DND-41 (cell line): ENCODE data around the gene PRR7.

Source experiments
- ATAC-seq: fragments of 200-7000 bp; cut with Tn5 transposase; 3 replicates; pipeline ENCODE4 v1.9.1; 2021; ENCODE audit warnings: low read depth; ENCODE audit not compliant: insufficient read depth
- DNase-seq: peaks from one replicate; pipeline ENCODE4 v3.0.0-alpha.2; 2020
- H2AFZ ChIP-seq: 2 replicates; pipeline ENCODE4 v1.6.0; 2012; ENCODE audit warnings: low read depth, low read length
- H3K27ac ChIP-seq: 2 replicates; pipeline ENCODE4 v1.5.1; 2012; ENCODE audit warnings: low read length, inconsistent platforms
- H3K27me3 ChIP-seq: fragments of 200-600 bp; sonication (generic); 2 replicates; pipeline ENCODE4 v1.6.0; 2012; ENCODE audit warnings: low read length, mild to moderate bottlenecking, inconsistent platforms; ENCODE audit not compliant: insufficient read depth, poor library complexity
- H3K36me3 ChIP-seq: 2 replicates; pipeline ENCODE4 v1.5.1; 2012; ENCODE audit warnings: low read length, inconsistent platforms; ENCODE audit not compliant: insufficient read depth
- H3K4me1 ChIP-seq: 2 replicates; pipeline ENCODE4 v1.5.1; 2012; ENCODE audit warnings: mild to moderate bottlenecking, low read length; ENCODE audit not compliant: insufficient read depth
- H3K4me2 ChIP-seq: 2 replicates; pipeline ENCODE4 v1.6.0; 2012; ENCODE audit warnings: mild to moderate bottlenecking, moderate library complexity, low read length, inconsistent platforms; ENCODE audit not compliant: insufficient read depth
- H3K4me3 ChIP-seq, 2 experiments: fragments of 200-600 bp in 1 of 2; shearing (Covaris generic) in 1 of 2; 2 replicates each; pipeline ENCODE4 v1.5.1; 2012 to 2016; ENCODE audit warnings: inconsistent platforms in 2 of 2, low read length in 2 of 2, mild to moderate bottlenecking in 2 of 2, low read depth in 1 of 2, moderate library complexity in 1 of 2
- H3K79me2 ChIP-seq: 2 replicates; pipeline ENCODE4 v1.6.0; 2012; ENCODE audit warnings: low read length, inconsistent platforms; ENCODE audit not compliant: insufficient read depth
- H3K9ac ChIP-seq: 2 replicates; pipeline ENCODE4 v1.6.0; 2012; ENCODE audit warnings: low read depth, mild to moderate bottlenecking, inconsistent platforms, low read length, moderate library complexity
- H3K9me3 ChIP-seq: 2 replicates; pipeline ENCODE4 v1.5.1; 2012; ENCODE audit warnings: low read length, moderate library complexity, mild to moderate bottlenecking, inconsistent platforms; ENCODE audit not compliant: insufficient read depth, severe bottlenecking
- H4K20me1 ChIP-seq: 2 replicates; pipeline ENCODE4 v1.6.0; 2012; ENCODE audit warnings: low read length; ENCODE audit not compliant: insufficient read depth
- CTCF ChIP-seq: IDR thresholded peaks from 2 replicates; pipeline ENCODE4 v1.5.1; 2012; ENCODE audit warnings: borderline replicate concordance, low read length, moderate library complexity, mild to moderate bottlenecking; ENCODE audit not compliant: poor library complexity, severe bottlenecking; ENCODE audit errors: extremely low read depth
- EZH2 ChIP-seq: IDR thresholded peaks from 3 replicates; pipeline ENCODE4 v1.6.1; 2012; ENCODE audit warnings: borderline replicate concordance, low read depth, mild to moderate bottlenecking, moderate library complexity, low read length, inconsistent platforms; ENCODE audit not compliant: severe bottlenecking

Gene PRR7

DNA sequence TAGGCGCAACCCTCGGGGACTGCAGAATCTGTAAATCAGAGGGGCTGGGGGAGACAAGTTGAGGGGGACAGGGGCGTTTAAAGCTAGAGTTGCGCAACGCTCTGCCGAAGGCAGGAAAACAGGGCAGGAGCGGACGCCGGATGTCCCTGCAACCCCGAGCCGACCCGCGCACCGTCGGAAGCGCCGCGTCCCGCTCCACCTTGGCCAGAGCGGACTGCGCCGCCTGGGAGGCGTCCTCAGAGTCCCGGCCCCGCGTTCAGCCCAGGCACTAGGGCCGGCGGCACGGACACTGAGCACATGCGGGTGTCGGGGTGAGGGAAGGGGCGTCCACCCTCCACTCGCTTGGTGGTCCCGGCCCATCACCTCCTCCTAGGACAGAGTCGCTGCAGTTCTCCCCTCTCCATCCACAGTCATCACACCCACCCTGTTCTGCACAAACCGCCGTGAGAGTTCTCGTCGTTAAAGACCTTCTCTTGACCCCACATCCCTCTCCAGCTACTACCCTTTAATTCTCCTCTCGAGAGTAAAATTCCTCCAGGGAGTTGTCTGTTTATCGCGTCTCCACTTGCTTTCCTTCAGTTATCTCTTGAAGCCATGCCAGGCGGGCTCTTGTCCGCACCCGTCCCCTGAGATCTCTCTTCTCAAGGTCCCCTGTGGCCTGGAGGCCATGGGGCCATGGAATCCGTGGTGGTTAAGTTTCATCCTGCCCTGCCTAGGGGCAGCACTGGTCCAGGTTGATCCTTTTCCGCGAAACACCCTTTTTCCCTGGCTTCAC lies 51.6 kb downstream of the PRR7 start:
- Histone ChIP-seq H3K79me2 (no peaks in the 10 kb centered on the region), H3K27ac (no peak overlapping the region), H3K4me1 (peaks cover 24% of the 10 kb centered on the region), H3K9ac (peak overlapping the region; percentile 33), H4K20me1 (peaks cover 5% of the 10 kb centered on the region), H3K4me3 (peak overlapping the region in 1 of 2 experiments; percentile 66; a peak in 2 of 4 replicates), H3K36me3 (no peaks in the 10 kb centered on the region), H3K9me3 (no peaks in the 10 kb centered on the region), H3K27me3 (no peaks in the 10 kb centered on the region), H3K4me2 (peak overlapping the region; percentile 94), H2AFZ (peak overlapping the region; percentile 71)
- DNase-seq (no peak), ATAC-seq (no peak)
- no peak for TF ChIP-seq CTCF
- no peak for TF ChIP-seq EZH2

- Histone ChIP-seq H3K9me3 (no peaks in the 10 kb centered on the region), H3K27ac (no peak overlapping the region), H3K4me1 (peaks cover 24% of the 10 kb centered on the region), H4K20me1 (peaks cover 5% of the 10 kb centered on the region), H3K27me3 (no peaks in the 10 kb centered on the region), H2AFZ (no peak overlapping the region), H3K4me2 (no peak overlapping the region), H3K79me2 (no peaks in the 10 kb centered on the region), H3K4me3 (no peak overlapping the region), H3K9ac (no peak overlapping the region), H3K36me3 (no peaks in the 10 kb centered on the region)
- ATAC-seq (no peak), DNase-seq (no peak)
- TF ChIP-seq CTCF, result no peak
- no peak for TF ChIP-seq EZH2
These were observed 53.2 kb downstream of the PRR7 start for GRCh38 chr5:177499842-177500241.

DNA sequence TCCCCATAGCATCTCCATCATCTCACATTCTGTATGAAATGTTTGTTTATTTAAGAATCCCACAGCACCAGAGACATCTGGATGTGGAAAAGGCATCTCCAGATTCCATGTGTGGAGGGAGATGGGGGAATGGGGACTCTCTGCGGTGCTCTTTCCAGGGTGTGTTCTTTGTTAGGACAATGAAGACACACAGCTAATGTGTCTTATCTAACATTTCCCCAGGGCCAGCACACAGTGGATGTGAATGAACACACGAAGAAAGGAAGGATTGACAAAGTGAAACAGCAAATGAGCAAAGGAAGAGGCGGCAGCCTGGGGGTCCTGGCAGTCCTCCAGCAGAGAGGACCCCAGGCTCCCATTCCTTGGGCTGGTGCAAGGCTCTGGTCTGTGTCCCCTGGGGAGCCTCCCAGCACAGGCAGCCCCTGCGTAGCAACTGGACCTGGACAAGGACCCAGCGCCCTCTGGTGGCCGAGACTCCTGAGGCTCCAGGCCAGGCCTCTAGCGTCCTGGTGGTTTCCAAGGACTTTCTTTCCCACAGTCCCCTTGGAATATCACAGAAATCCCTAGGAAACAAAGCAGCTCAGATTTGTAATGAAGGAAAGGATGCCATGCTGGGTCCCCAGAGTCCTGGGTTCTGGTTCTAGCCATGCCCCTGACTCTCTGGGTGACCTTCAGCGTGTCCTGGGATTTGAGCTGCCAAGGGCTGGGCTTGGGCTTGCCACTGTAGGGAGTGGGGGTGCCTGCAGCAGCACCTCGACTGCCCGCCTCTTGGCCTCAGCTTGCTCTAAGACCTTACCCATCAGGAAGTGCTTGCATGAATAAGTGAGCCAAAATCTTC lies 54.3 kb downstream of the PRR7 start:
- ATAC-seq (peak; percentile 62), DNase-seq (peak; percentile 82)
- Histone ChIP-seq H3K9ac (no peak overlapping the region; the same call in 1 of the 2 replicates), H3K27ac (no peak overlapping the region), H3K4me1 (peaks cover 24% of the 10 kb centered on the region), H3K9me3 (no peaks in the 10 kb centered on the region), H3K79me2 (no peaks in the 10 kb centered on the region), H3K36me3 (no peaks in the 10 kb centered on the region), H3K27me3 (no peaks in the 10 kb centered on the region), H3K4me2 (no peak overlapping the region), H4K20me1 (peaks cover 5% of the 10 kb centered on the region), H2AFZ (no peak overlapping the region), H3K4me3 (no peak overlapping the region)
- TF ChIP-seq EZH2 (no peak), CTCF (peak; percentile 96)
